Esophagus muscularis mucosa (tissue), 4 donors: ENCODE data around the gene KIF12. TPM values are rescaled to one million over a fixed set of nuclear protein-coding genes. Genes with fewer than 3 reads are reported as not detected.

Experiments used
- DNase-seq: peaks from one replicate; pipeline ENCODE4 v3.0.0-alpha.2; 2017; ENCODE audit errors: extremely low spot score
- H3K27ac ChIP-seq, 4 donors: fragments of 200-600 bp; sonication (generic); replicated peaks in 1 of 4; 1 replicate in 3 of 4; 2 replicates in 1 of 4; pipeline ENCODE4 v1.5.1; 2016 to 2019; ENCODE audit warnings: mild to moderate bottlenecking in 1 of 4
- H3K27me3 ChIP-seq, 4 donors: fragments of 200-600 bp; sonication (generic); one replicate each; pipeline versions ENCODE4 v1.5.1 to v1.6.0; 2016 to 2019
- H3K36me3 ChIP-seq, 4 donors: fragments of 200-600 bp; sonication (generic); one replicate each; pipeline ENCODE4 v1.5.1; 2016 to 2019
- H3K4me1 ChIP-seq, 4 donors: fragments of 200-600 bp; sonication (generic); one replicate each; pipeline ENCODE4 v1.5.1; 2016 to 2019
- H3K4me3 ChIP-seq, 4 donors: fragments of 200-600 bp; sonication (generic); 1 replicate in 2 of 4; 2 replicates in 2 of 4; pipeline ENCODE4 v1.5.1; 2016 to 2019; ENCODE audit warnings: mild to moderate bottlenecking in 4 of 4, moderate library complexity in 1 of 4
- H3K9me3 ChIP-seq, 4 donors: fragments of 200-600 bp; sonication (generic); 1 replicate in 3 of 4; 2 replicates in 1 of 4; pipeline ENCODE4 v1.5.1; 2016 to 2019
- EP300 ChIP-seq: sonication (generic); formaldehyde crosslinking; IDR thresholded peaks from one replicate; pipeline ENCODE4 v1.6.1; 2017; ENCODE audit warnings: antibody characterized with exemption
- POLR2A ChIP-seq: fragments of 450-650 bp; IDR thresholded peaks from one replicate; pipeline ENCODE4 v1.6.1; 2017; ENCODE audit warnings: antibody characterized with exemption, moderate library complexity, mild to moderate bottlenecking, low read depth
- POLR2AphosphoS5 ChIP-seq, 2 donors: sonication (generic); formaldehyde crosslinking; IDR thresholded peaks; one replicate each; pipeline ENCODE4 v1.6.1; 2017; ENCODE audit warnings: antibody characterized with exemption in 2 of 2
- WGBS: methylation state at CpG from one replicate; pipeline ENCODE4 v1.1.5; 2018; 5-methylcytosine and 5-hydroxymethylcytosine counted together
- intact Hi-C: fragments of 100-400 bp; cut with DNase I; formaldehyde crosslinking; loops from one replicate; pipeline ENCODE4 v1.15.1; 2023
- total RNA-seq, 4 donors: library from RNA; depleted of rRNA; stranded (reverse); fragments of >200 nt; gene quantifications; one replicate each; pipeline versions ENCODE4 v1.1.0 to v1.2.1, GENCODE V29; 2016
- TF ChIP-seq, protein P1 (sequence below), 3 experiments: fragments of 200-600 bp in 2 of 3; fragments of 450-650 bp in 1 of 3; sonication (generic) in 2 of 3; IDR thresholded peaks; one replicate each; pipeline ENCODE4 v1.5.1; 2017 to 2019; ENCODE audit warnings: antibody characterized with exemption in 3 of 3, mild to moderate bottlenecking in 2 of 3, moderate library complexity in 1 of 3

KIF12 gene
- total RNA-seq, 4 donors from 2014 or later = not detected

DNA sequence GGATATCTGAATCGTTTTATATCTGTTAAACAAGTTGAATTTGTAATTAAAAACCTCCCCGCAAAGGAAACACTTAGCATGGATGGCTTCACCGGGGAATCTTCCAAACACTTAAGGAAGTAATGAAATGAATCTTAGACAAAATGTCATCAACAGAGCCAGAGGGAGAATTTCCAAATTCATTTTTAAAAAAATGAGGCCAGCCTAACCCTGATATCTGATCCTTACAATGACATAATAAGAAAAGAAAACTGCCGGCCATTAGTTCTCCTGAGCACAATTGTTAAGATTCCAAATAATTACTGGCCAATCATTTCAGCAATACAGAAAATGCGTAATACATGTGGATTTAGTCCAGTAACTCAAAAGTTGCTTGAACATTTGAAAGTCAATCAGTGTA is 6.1 kb upstream of the KIF12 start:
- DNase-seq = no peak
- Histone ChIP-seq H3K36me3 (no peaks in the 10 kb centered on the region), H3K4me1 (peaks cover 0 to 5% (median 0%) of the 10 kb centered on the region in 4 donors), H3K27ac (no peak overlapping the region), H3K9me3 (peaks cover 0 to 3% (median 0%) of the 10 kb centered on the region in 4 donors), H3K4me3 (no peak overlapping the region), H3K27me3 (peaks cover 0 to 10% (median 0%) of the 10 kb centered on the region in 4 donors)
- TF ChIP-seq, protein P1, sequence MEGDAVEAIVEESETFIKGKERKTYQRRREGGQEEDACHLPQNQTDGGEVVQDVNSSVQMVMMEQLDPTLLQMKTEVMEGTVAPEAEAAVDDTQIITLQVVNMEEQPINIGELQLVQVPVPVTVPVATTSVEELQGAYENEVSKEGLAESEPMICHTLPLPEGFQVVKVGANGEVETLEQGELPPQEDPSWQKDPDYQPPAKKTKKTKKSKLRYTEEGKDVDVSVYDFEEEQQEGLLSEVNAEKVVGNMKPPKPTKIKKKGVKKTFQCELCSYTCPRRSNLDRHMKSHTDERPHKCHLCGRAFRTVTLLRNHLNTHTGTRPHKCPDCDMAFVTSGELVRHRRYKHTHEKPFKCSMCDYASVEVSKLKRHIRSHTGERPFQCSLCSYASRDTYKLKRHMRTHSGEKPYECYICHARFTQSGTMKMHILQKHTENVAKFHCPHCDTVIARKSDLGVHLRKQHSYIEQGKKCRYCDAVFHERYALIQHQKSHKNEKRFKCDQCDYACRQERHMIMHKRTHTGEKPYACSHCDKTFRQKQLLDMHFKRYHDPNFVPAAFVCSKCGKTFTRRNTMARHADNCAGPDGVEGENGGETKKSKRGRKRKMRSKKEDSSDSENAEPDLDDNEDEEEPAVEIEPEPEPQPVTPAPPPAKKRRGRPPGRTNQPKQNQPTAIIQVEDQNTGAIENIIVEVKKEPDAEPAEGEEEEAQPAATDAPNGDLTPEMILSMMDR (IDR thresholded peaks at IDR 0.05) = no peak
- TF ChIP-seq EP300 = no peak
- TF ChIP-seq POLR2A = no peak
- TF ChIP-seq POLR2AphosphoS5 (IDR thresholded peaks at IDR 0.05) = no peak
- intact Hi-C loops = no loop called here
- 65% methylated on average over 5 of the region's 5 CpGs for WGBS

DNA sequence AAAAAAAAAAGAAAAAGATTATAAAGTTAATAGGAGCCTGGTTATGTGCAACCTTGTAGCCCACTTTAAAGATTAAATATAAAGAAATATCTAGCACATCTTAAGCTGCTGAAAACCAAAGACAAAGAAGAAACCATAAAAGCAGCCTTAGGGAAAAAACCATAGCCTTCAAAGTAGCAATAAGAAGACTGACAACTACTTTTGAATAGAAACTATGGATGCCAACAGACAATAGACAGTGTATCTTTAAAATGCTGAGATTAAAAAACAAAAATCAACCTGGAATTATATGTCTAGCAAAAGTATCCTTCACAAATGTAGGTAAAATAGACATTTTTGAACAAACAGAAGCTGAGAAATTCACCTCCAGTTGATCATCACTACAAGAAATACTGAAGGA is 3.4 kb upstream of the KIF12 start:
- TF ChIP-seq, protein P1 (IDR thresholded peaks at IDR 0.05) = no peak
- TF ChIP-seq POLR2AphosphoS5 (IDR thresholded peaks at IDR 0.05) (no peak), POLR2A (no peak), EP300 (no peak)
- intact Hi-C loops = no loop called here
- no peak for DNase-seq
- H3K4me3 ChIP-seq = no peak overlapping the region
- H3K27me3 ChIP-seq = peaks cover 0 to 37% (median 15%) of the 10 kb centered on the region in 4 donors
- H3K4me1 ChIP-seq = peaks cover 7 to 17% (median 15%) of the 10 kb centered on the region in 4 donors
- H3K9me3 ChIP-seq = peaks cover 0 to 3% (median 0%) of the 10 kb centered on the region in 4 donors
- no peak overlapping the region for H3K27ac ChIP-seq
- no peaks in the 10 kb centered on the region for H3K36me3 ChIP-seq

DNA sequence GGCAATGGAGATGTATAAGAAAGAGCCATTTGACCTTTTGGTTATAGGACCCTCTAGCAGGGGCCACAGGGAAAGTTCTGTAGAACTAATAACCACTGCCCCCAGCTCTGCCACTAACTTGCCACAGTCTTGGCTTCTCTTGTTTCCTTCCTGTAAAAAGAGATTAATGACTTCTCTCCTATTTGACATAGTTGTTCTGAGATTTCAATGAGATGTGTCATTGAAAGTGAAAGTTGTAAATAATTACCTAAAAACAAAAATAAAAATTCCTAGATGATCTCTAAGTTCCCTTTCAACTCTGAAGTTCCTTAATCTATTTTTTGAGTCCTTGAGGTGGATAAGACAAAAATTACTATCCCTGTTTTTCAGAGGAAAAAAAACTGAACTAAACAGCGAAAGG is 1.4 kb upstream of the KIF12 start:
- H3K27ac ChIP-seq = no peak overlapping the region
- 76% methylated on average over 1 of the region's 1 CpG for WGBS

DNA sequence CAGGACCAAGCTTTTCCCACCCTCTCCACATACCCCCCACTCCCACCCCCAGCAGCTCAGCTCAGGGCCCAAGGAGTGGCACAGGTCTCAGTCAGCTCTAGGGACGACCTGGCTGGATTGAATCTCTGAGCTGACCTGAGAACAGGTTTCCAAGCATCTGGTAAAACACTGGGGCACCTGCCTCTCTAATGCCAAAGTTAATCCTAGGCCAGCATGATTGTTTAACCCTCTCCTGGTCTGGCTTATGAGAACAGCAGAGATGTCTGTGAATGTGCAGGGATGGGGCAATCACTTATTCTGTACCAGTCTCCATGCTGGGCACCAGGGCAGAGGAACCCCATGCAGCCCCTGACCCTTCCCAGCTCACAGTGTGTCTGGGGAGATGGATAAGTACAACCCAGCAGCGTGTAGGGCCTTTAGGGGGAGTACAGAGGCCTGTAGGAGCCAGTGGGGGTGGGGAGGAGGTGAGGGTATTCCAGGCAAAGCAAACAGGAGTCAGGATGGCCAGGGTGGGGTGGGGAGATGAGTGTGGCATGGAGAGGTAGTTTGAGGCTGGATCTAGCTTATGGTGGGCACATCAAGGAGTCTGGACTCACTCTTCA is 678 bp upstream of the KIF12 start:
- no peak overlapping the region for H3K27ac ChIP-seq
- no peaks in the 10 kb centered on the region for H3K36me3 ChIP-seq
- TF ChIP-seq, protein P1 (IDR thresholded peaks at IDR 0.05) = no peak
- no peak for TF ChIP-seq POLR2A
- TF ChIP-seq EP300 = no peak
- no peak for TF ChIP-seq POLR2AphosphoS5 (IDR thresholded peaks at IDR 0.05)
- intact Hi-C loops = no loop called here
- H3K4me3 ChIP-seq = no peak overlapping the region
- DNase-seq = no peak
- 75% methylated on average over 1 of the region's 2 CpGs for WGBS
- peaks cover 0 to 3% (median 0%) of the 10 kb centered on the region in 4 donors for H3K9me3 ChIP-seq
- H3K27me3 ChIP-seq = peaks cover 0 to 64% (median 18%) of the 10 kb centered on the region in 4 donors
- peaks cover 7 to 19% (median 17%) of the 10 kb centered on the region in 4 donors for H3K4me1 ChIP-seq

More for the DNA sequence above, 1.4 kb upstream of the KIF12 start:
- no peak for DNase-seq
- Histone ChIP-seq H3K4me3 (no peak overlapping the region), H3K4me1 (peaks cover 7 to 19% (median 17%) of the 10 kb centered on the region in 4 donors), H3K27me3 (peaks cover 0 to 57% (median 18%) of the 10 kb centered on the region in 4 donors), H3K9me3 (peaks cover 0 to 3% (median 0%) of the 10 kb centered on the region in 4 donors), H3K36me3 (no peaks in the 10 kb centered on the region)
- intact Hi-C loops = no loop called here
- TF ChIP-seq, protein P1 (IDR thresholded peaks at IDR 0.05) = no peak
- TF ChIP-seq EP300 (no peak), POLR2A (no peak), POLR2AphosphoS5 (IDR thresholded peaks at IDR 0.05) (no peak)
